H9 (cell line): ENCODE results near the gene VSX1. TPM values are rescaled to one million over a fixed set of nuclear protein-coding genes. Genes with fewer than 3 reads are reported as not detected.

ENCODE experiments used
- DNase-seq: peaks from one replicate; pipeline ENCODE4 v3.0.0-alpha.2; 2017
- H2AFZ ChIP-seq: one replicate; pipeline ENCODE4 v1.6.1; 2013; ENCODE audit warnings: mild to moderate bottlenecking, low read length, control low read depth, moderate library complexity
- H2AK5ac ChIP-seq: 2 replicates; pipeline ENCODE4 v1.6.1; 2013; ENCODE audit warnings: low read length, control low read depth, mixed read lengths; ENCODE audit not compliant: insufficient read length
- H2BK120ac ChIP-seq: one replicate; pipeline ENCODE4 v1.6.1; 2013; ENCODE audit warnings: low read depth, mild to moderate bottlenecking, low read length, control low read depth, inconsistent platforms; ENCODE audit not compliant: poor library complexity, severe bottlenecking
- H2BK12ac ChIP-seq: 2 replicates; pipeline ENCODE4 v1.6.1; 2013; ENCODE audit warnings: low read length, control low read depth, mixed read lengths, low read depth; ENCODE audit not compliant: insufficient read length
- H2BK15ac ChIP-seq: 2 replicates; pipeline ENCODE4 v1.6.1; 2013; ENCODE audit warnings: low read depth, low read length, control low read depth
- H2BK20ac ChIP-seq: one replicate; pipeline ENCODE4 v1.6.1; 2013; ENCODE audit warnings: low read depth, mild to moderate bottlenecking, low read length, control low read depth, inconsistent platforms; ENCODE audit not compliant: poor library complexity, severe bottlenecking
- H2BK5ac ChIP-seq: 2 replicates; pipeline ENCODE4 v1.6.1; 2013; ENCODE audit warnings: low read length, control low read depth, mixed read lengths; ENCODE audit not compliant: insufficient read length
- H3K14ac ChIP-seq: 2 replicates; pipeline ENCODE4 v1.6.1; 2013; ENCODE audit warnings: low read length, control low read depth; ENCODE audit not compliant: insufficient read depth
- H3K18ac ChIP-seq: 2 replicates; pipeline ENCODE4 v1.6.1; 2013; ENCODE audit warnings: low read depth, mild to moderate bottlenecking, mixed read lengths, low read length, control low read depth; ENCODE audit not compliant: insufficient read length
- H3K23ac ChIP-seq: 2 replicates; pipeline ENCODE4 v1.6.1; 2013; ENCODE audit warnings: low read length, control low read depth, mixed read lengths, low read depth; ENCODE audit not compliant: insufficient read length
- H3K23me2 ChIP-seq: 2 replicates; pipeline ENCODE4 v1.6.1; 2013; ENCODE audit warnings: low read depth, mild to moderate bottlenecking, mixed read lengths, low read length, control low read depth; ENCODE audit not compliant: insufficient read length, poor library complexity, severe bottlenecking
- H3K27ac ChIP-seq: 2 replicates; pipeline ENCODE4 v1.5.1; 2013; ENCODE audit warnings: low read length, control low read depth, mixed read lengths, low read depth; ENCODE audit not compliant: insufficient read length
- H3K27me3 ChIP-seq: 2 replicates; pipeline ENCODE4 v1.6.1; 2013; ENCODE audit warnings: low read length, control low read depth, inconsistent platforms; ENCODE audit not compliant: insufficient read depth
- H3K4ac ChIP-seq: 2 replicates; pipeline ENCODE4 v1.6.1; 2013; ENCODE audit warnings: low read depth, mild to moderate bottlenecking, control low read depth, inconsistent platforms, low read length, moderate library complexity
- H3K4me1 ChIP-seq: 2 replicates; pipeline ENCODE4 v1.6.1; 2013; ENCODE audit warnings: low read length, control low read depth, inconsistent platforms; ENCODE audit not compliant: insufficient read depth
- H3K4me2 ChIP-seq: 2 replicates; pipeline ENCODE4 v1.6.1; 2013; ENCODE audit warnings: low read length, control low read depth, mixed read lengths; ENCODE audit not compliant: insufficient read length, insufficient read depth
- H3K56ac ChIP-seq: 2 replicates; pipeline ENCODE4 v1.6.1; 2013; ENCODE audit warnings: low read depth, mild to moderate bottlenecking, mixed read lengths, low read length, control low read depth; ENCODE audit not compliant: insufficient read length
- H3K79me1 ChIP-seq: 2 replicates; pipeline ENCODE4 v1.6.1; 2013; ENCODE audit warnings: low read depth, mild to moderate bottlenecking, moderate library complexity, low read length, control low read depth, inconsistent platforms; ENCODE audit not compliant: insufficient read depth, poor library complexity, severe bottlenecking
- H3K79me2 ChIP-seq: 2 replicates; pipeline ENCODE4 v1.6.1; 2013; ENCODE audit warnings: low read length, control low read depth, inconsistent platforms; ENCODE audit not compliant: insufficient read depth
- H3K9ac ChIP-seq: 2 replicates; pipeline ENCODE4 v1.6.1; 2013; ENCODE audit warnings: low read length, control low read depth, mixed read lengths; ENCODE audit not compliant: insufficient read length; ENCODE audit errors: extremely low read depth
- H3K9me3 ChIP-seq: one replicate; pipeline ENCODE4 v1.6.1; 2013; ENCODE audit warnings: low read depth, low read length, inconsistent platforms; ENCODE audit not compliant: control insufficient read depth
- H3T11ph ChIP-seq: one replicate; pipeline ENCODE4 v1.6.1; 2013; ENCODE audit warnings: mild to moderate bottlenecking, low read length, control low read depth, inconsistent platforms
- H4K20me1 ChIP-seq: one replicate; pipeline ENCODE4 v1.6.1; 2013; ENCODE audit not compliant: control insufficient read depth, insufficient read length, insufficient read depth
- H4K5ac ChIP-seq: 2 replicates; pipeline ENCODE4 v1.6.1; 2013; ENCODE audit warnings: low read depth, mild to moderate bottlenecking, mixed read lengths, low read length, control low read depth; ENCODE audit not compliant: insufficient read length
- H4K8ac ChIP-seq: replicated peaks from 2 replicates; pipeline ENCODE4 v1.6.1; 2013; ENCODE audit warnings: low read length, control low read depth, mixed read lengths, low read depth; ENCODE audit not compliant: insufficient read length
- H4K91ac ChIP-seq: 2 replicates; pipeline ENCODE4 v1.6.1; 2013; ENCODE audit warnings: low read depth, mild to moderate bottlenecking, moderate library complexity, mixed read lengths, low read length, control low read depth; ENCODE audit not compliant: insufficient read length
- H3K27ac Mint-ChIP-seq, 3 experiments: 2 replicates in 2 of 3; 3 replicates in 1 of 3; pipeline ENCODE4 v1.8.0; 2020 to 2021; ENCODE audit warnings: mixed read lengths in 3 of 3, mild to moderate bottlenecking in 1 of 3, moderate library complexity in 1 of 3
- H3K27me3 Mint-ChIP-seq: 2 replicates; pipeline ENCODE4 v1.8.0; 2021; ENCODE audit warnings: low read depth, mild to moderate bottlenecking, moderate library complexity, mixed read lengths
- H3K36me3 Mint-ChIP-seq, 3 experiments: 2 replicates in 2 of 3; 3 replicates in 1 of 3; pipeline ENCODE4 v1.8.0; 2020 to 2021; ENCODE audit warnings: low read depth in 3 of 3, mixed read lengths in 3 of 3; ENCODE audit not compliant: insufficient read depth in 1 of 3
- H3K4me1 Mint-ChIP-seq, 2 experiments: 2 replicates each; pipeline ENCODE4 v1.8.0; 2020; ENCODE audit warnings: mixed read lengths in 2 of 2
- H3K4me3 Mint-ChIP-seq, 2 experiments: 2 replicates in 1 of 2; 3 replicates in 1 of 2; pipeline ENCODE4 v1.8.0; 2020 to 2021; ENCODE audit warnings: mild to moderate bottlenecking in 2 of 2, mixed read lengths in 2 of 2, moderate library complexity in 1 of 2
- H3K9me3 Mint-ChIP-seq, 2 experiments: 2 replicates in 1 of 2; 3 replicates in 1 of 2; pipeline ENCODE4 v1.8.0; 2020; ENCODE audit warnings: mild to moderate bottlenecking in 2 of 2, mixed read lengths in 2 of 2, moderate library complexity in 1 of 2
- CTCF ChIP-seq: fragments of 200-600 bp; sonication (generic); conservative IDR thresholded peaks from 3 replicates; pipeline ENCODE4 v1.8.0; 2021; ENCODE audit warnings: antibody characterized with exemption, mild to moderate bottlenecking
- WGBS: extraction: QIAGEN DNeasy Blood & Tissue Kit; methylation state at CpG from one replicate; pipeline ENCODE4 v1.1.7; 2013; ENCODE audit warnings: missing lambda C conversion rate, low lambda C conversion rate, mixed read lengths; ENCODE audit not compliant: insufficient read length; ENCODE audit errors: extremely low coverage; 5-methylcytosine and 5-hydroxymethylcytosine counted together
- total RNA-seq: library from RNA; stranded (reverse); gene quantifications from 2 replicates; pipeline ENCODE4 v1.2.1, GENCODE V29; 2021

VSX1 gene
- total RNA-seq, 1 experiment from 2014 or later: not detected

- Histone ChIP-seq H3K27ac (no peak overlapping the region), H3K9me3 (no peaks in the 10 kb centered on the region), H3K23ac (no peak overlapping the region), H4K5ac (no peak overlapping the region), H2AFZ (no peak overlapping the region), H4K91ac (no peak overlapping the region), H2BK20ac (no peak overlapping the region), H3K14ac (no peak overlapping the region), H4K20me1 (no peaks in the 10 kb centered on the region), H3K27me3 (no peaks in the 10 kb centered on the region), H3K56ac (no peak overlapping the region), H3T11ph (no peak overlapping the region), H3K23me2 (no peaks in the 10 kb centered on the region), H3K4me1 (no peaks in the 10 kb centered on the region), H3K9ac (no peak overlapping the region), H3K18ac (no peak overlapping the region), H3K79me2 (no peaks in the 10 kb centered on the region), H2AK5ac (no peak overlapping the region), H2BK12ac (no peak overlapping the region), H3K79me1 (no peaks in the 10 kb centered on the region), H3K4me2 (no peak overlapping the region), H2BK5ac (no peak overlapping the region), H2BK120ac (no peak overlapping the region), H3K4ac (no peak overlapping the region), H4K8ac (no peak overlapping the region), H2BK15ac (no peak overlapping the region)
- Mint-ChIP-seq H3K27me3 (peaks cover 3% of the 10 kb centered on the region), H3K27ac (peak overlapping the region in 1 of 3 experiments; percentile 65; a peak in 1 of 7 replicates), H3K9me3 (peaks cover 0 to 4% of the 10 kb centered on the region in 2 experiments; a peak in 2 of 5 replicates), H3K4me1 (no peaks in the 10 kb centered on the region), H3K4me3 (no peak overlapping the region), H3K36me3 (no peaks in the 10 kb centered on the region)
- no peak for TF ChIP-seq CTCF
- no peak for DNase-seq
- no CpG with 5 or more reads among the region's 4 CpGs for WGBS
Measured at GRCh38 chr20:25126204-25127029, 44.5 kb upstream of the VSX1 start.
